GM12865 (cell line): Measurements from ENCODE around the gene PTPRN2.
"Not testable (repeated sequence)": the region's sequence is repeated elsewhere in the genome, so short reads cannot be mapped to it uniquely, and the experiment has no call there.

Experiments used
- DNase-seq: peaks from one replicate; pipeline ENCODE4 v3.0.0; 2010; ENCODE audit warnings: low read depth
- H3K4me3 ChIP-seq: 2 replicates; pipeline ENCODE4 v1.5.1; 2011; ENCODE audit warnings: mild to moderate bottlenecking, low read depth, low read length, control low read depth
- CTCF ChIP-seq: IDR thresholded peaks from 2 replicates; pipeline ENCODE4 v1.5.1; 2011; ENCODE audit warnings: low read length, control low read depth, low read depth, inconsistent platforms; ENCODE audit not compliant: insufficient read depth; ENCODE audit errors: missing control alignments

Gene PTPRN2

GRCh38 chr7:158408318-158408920 lies 179.2 kb downstream of the PTPRN2 start:
- H3K4me3 ChIP-seq: no peak overlapping the region
- TF ChIP-seq CTCF: no peak
- no peak for DNase-seq

- no peak overlapping the region for H3K4me3 ChIP-seq
- no peak for TF ChIP-seq CTCF
- no peak for DNase-seq
Measured at GRCh38 chr7:158407581-158408317, 179.9 kb downstream of the PTPRN2 start.

- DNase-seq: no peak
- no peak for TF ChIP-seq CTCF
- no peak overlapping the region for H3K4me3 ChIP-seq
Measured at GRCh38 chr7:158406801-158407200, 180.8 kb downstream of the PTPRN2 start.

GRCh38 chr7:158406364-158406763 lies 181.3 kb downstream of the PTPRN2 start:
- no peak for DNase-seq
- TF ChIP-seq CTCF: no peak
- H3K4me3 ChIP-seq: no peak overlapping the region

- not testable (repeated sequence) for H3K4me3 ChIP-seq, DNase-seq
Measured at GRCh38 chr7:158405771-158406170, 181.9 kb downstream of the PTPRN2 start.

- TF ChIP-seq CTCF: no peak
- DNase-seq: no peak
- H3K4me3 ChIP-seq: no peak overlapping the region
Measured at GRCh38 chr7:158405324-158405723, 182.3 kb downstream of the PTPRN2 start.

- TF ChIP-seq CTCF: no peak
- DNase-seq: no peak
- H3K4me3 ChIP-seq: no peak overlapping the region
Measured at GRCh38 chr7:158404031-158404761, 183.4 kb downstream of the PTPRN2 start.
